Measurements from ENCODE around the gene MED27.

Gene MED27

GRCh38 chr9:131854334-131854733, 225.3 kb downstream of the MED27 start:
- no peak overlapping the region for H3K4me3 ChIP-seq (ENCODE audit: low read depth, low read length)
- no peak for TF ChIP-seq CTCF (IDR thresholded peaks at IDR 0.05; ENCODE audit: low read depth, low read length, missing control alignments)
- in situ Hi-C loops (cut with HindIII; ENCODE audit: low sequenced_read_pairs) = no loop called here
- DNase-seq (ENCODE audit: low read depth) = no peak

GRCh38 chr9:131853434-131853833, 226.2 kb downstream of the MED27 start:
- TF ChIP-seq CTCF (IDR thresholded peaks at IDR 0.05; ENCODE audit: low read depth, low read length, missing control alignments) = no peak
- no peak for DNase-seq (ENCODE audit: low read depth)
- no peak overlapping the region for H3K4me3 ChIP-seq (ENCODE audit: low read depth, low read length)
- in situ Hi-C loops (cut with HindIII; ENCODE audit: low sequenced_read_pairs) = no loop called here

GRCh38 chr9:131851414-131851813, 228.3 kb downstream of the MED27 start:
- no peak for DNase-seq (ENCODE audit: low read depth)

GRCh38 chr9:131849391-131849790, 230.3 kb downstream of the MED27 start:
- in situ Hi-C loops (cut with HindIII; ENCODE audit: low sequenced_read_pairs) = no loop called here
- no peak overlapping the region for H3K4me3 ChIP-seq (ENCODE audit: low read depth, low read length)
- no peak for DNase-seq (ENCODE audit: low read depth)
- TF ChIP-seq CTCF (IDR thresholded peaks at IDR 0.05; ENCODE audit: low read depth, low read length, missing control alignments) = no peak

More at GRCh38 chr9:131851414-131851813, 228.3 kb downstream of the MED27 start:
- H3K4me3 ChIP-seq (ENCODE audit: low read depth, low read length) = no peak overlapping the region
- in situ Hi-C loops (cut with HindIII; ENCODE audit: low sequenced_read_pairs) = no loop called here
- TF ChIP-seq CTCF (IDR thresholded peaks at IDR 0.05; ENCODE audit: low read depth, low read length, missing control alignments) = no peak

GRCh38 chr9:131848570-131849160, 231.0 kb downstream of the MED27 start:
- no peak for DNase-seq (ENCODE audit: low read depth)
- no peak overlapping the region for H3K4me3 ChIP-seq (ENCODE audit: low read depth, low read length)
- TF ChIP-seq CTCF (IDR thresholded peaks at IDR 0.05; ENCODE audit: low read depth, low read length, missing control alignments) = no peak
- in situ Hi-C loops (cut with HindIII; ENCODE audit: low sequenced_read_pairs) = no loop called here

- in situ Hi-C loops (cut with HindIII; ENCODE audit: low sequenced_read_pairs) = no loop called here
- no peak for DNase-seq (ENCODE audit: low read depth)
- TF ChIP-seq CTCF (IDR thresholded peaks at IDR 0.05; ENCODE audit: low read depth, low read length, missing control alignments) = no peak
- no peak overlapping the region for H3K4me3 ChIP-seq (ENCODE audit: low read depth, low read length)
Measured at GRCh38 chr9:131847665-131848354, 231.9 kb downstream of the MED27 start.
